ENCODE measurements around the gene MAPK8IP2.

MAPK8IP2 gene

GRCh38 chr22:50600538-50600937 is at the start of gene MAPK8IP2:
Gene MAPK8IP2, plus strand, starts transcription at chr22:50600793. Its CDS starts 26 bp downstream, at chr22:50600819.
- Mint-ChIP-seq H3K27ac (no peak within 1 kb of the TSS), H3K36me3 (peaks cover 1% of the 10 kb centered on the region), H3K4me3 (peak within 1 kb of the TSS; percentile 58), H3K4me1 (peaks cover 9% of the 10 kb centered on the region), H3K27me3 (peaks cover 91% of the 10 kb centered on the region), H3K9me3 (no peaks in the 10 kb centered on the region)
- peak; percentile 39 for DNase-seq
- CTCF ChIA-PET = no interaction called here

GRCh38 chr22:50551160-50551752 is 49.3 kb upstream of the MAPK8IP2 start:
- H3K27me3 Mint-ChIP-seq = peaks cover 11% of the 10 kb centered on the region
- CTCF ChIA-PET = interaction anchor here (1.1 kb wide), 1 partner anchor 12 kb away, joined by 3 read pairs; the partner anchor contains the start of gene SYCE3
- H3K36me3 Mint-ChIP-seq = peaks cover 1% of the 10 kb centered on the region
- peaks cover 24% of the 10 kb centered on the region for H3K4me1 Mint-ChIP-seq
- peak overlapping the region; percentile 7 for H3K4me3 Mint-ChIP-seq
- H3K9me3 Mint-ChIP-seq = no peaks in the 10 kb centered on the region
- H3K27ac Mint-ChIP-seq = no peak overlapping the region
- no peak for DNase-seq

- Mint-ChIP-seq H3K36me3 (peaks cover 1% of the 10 kb centered on the region), H3K4me1 (peaks cover 18% of the 10 kb centered on the region), H3K4me3 (no peak overlapping the region), H3K27me3 (peaks cover 20% of the 10 kb centered on the region), H3K9me3 (no peaks in the 10 kb centered on the region), H3K27ac (no peak overlapping the region)
- DNase-seq = no peak
- CTCF ChIA-PET = interaction anchor here (1.4 kb wide), 1 partner anchor 68 kb away, joined by 5 read pairs; no protein-coding TSS in a partner anchor
Measured at GRCh38 chr22:50553310-50553709, 47.3 kb upstream of the MAPK8IP2 start.

- peaks cover 8% of the 10 kb centered on the region for H3K4me1 Mint-ChIP-seq
- peaks cover 48% of the 10 kb centered on the region for H3K27me3 Mint-ChIP-seq
- no peak for DNase-seq
- no peak overlapping the region for H3K27ac Mint-ChIP-seq
- no peak overlapping the region for H3K4me3 Mint-ChIP-seq
- H3K9me3 Mint-ChIP-seq = no peaks in the 10 kb centered on the region
- no peaks in the 10 kb centered on the region for H3K36me3 Mint-ChIP-seq
- CTCF ChIA-PET = no interaction called here
Measured at GRCh38 chr22:50556703-50557102, 43.9 kb upstream of the MAPK8IP2 start.

- Mint-ChIP-seq H3K9me3 (no peaks in the 10 kb centered on the region), H3K27ac (no peak overlapping the region), H3K4me1 (peaks cover 22% of the 10 kb centered on the region), H3K27me3 (peaks cover 73% of the 10 kb centered on the region), H3K4me3 (no peak overlapping the region), H3K36me3 (no peaks in the 10 kb centered on the region)
- DNase-seq = no peak
- CTCF ChIA-PET = interaction anchor here (0.6 to 1.8 kb wide), 2 partner anchors 12 to 144 kb away, joined by 3 to 6 read pairs; no protein-coding TSS in a partner anchor
Measured at GRCh38 chr22:50560034-50560433, 40.6 kb upstream of the MAPK8IP2 start.

- Mint-ChIP-seq H3K27me3 (peaks cover 68% of the 10 kb centered on the region), H3K27ac (peak overlapping the region; percentile 83), H3K9me3 (no peaks in the 10 kb centered on the region), H3K4me1 (peaks cover 22% of the 10 kb centered on the region), H3K36me3 (no peaks in the 10 kb centered on the region), H3K4me3 (peak overlapping the region; percentile 51)
- CTCF ChIA-PET = no interaction called here
- no peak for DNase-seq
Measured at GRCh38 chr22:50561401-50562358, 38.9 kb upstream of the MAPK8IP2 start.

GRCh38 chr22:50562523-50563412 is 37.8 kb upstream of the MAPK8IP2 start, which contains the start of gene SYCE3:
Gene SYCE3, minus strand, starts transcription at chr22:50562919. Its CDS starts 6,514 bp downstream, at chr22:50556405.
- CTCF ChIA-PET = interaction anchor here (0.7 to 4.3 kb wide), 13 partner anchors 10 to 55 kb away, joined by 3 to 28 read pairs (median 3); partner anchors contain the start of genes CPT1B, KLHDC7B, LMF2 and NCAPH2
- Mint-ChIP-seq H3K27me3 (peaks cover 66% of the 10 kb centered on the region), H3K4me3 (peak within 1 kb of the TSS; percentile 83), H3K27ac (peak within 1 kb of the TSS; percentile 83), H3K4me1 (peaks cover 22% of the 10 kb centered on the region), H3K36me3 (peaks cover 1% of the 10 kb centered on the region), H3K9me3 (no peaks in the 10 kb centered on the region)
- peak; percentile 98 for DNase-seq

GRCh38 chr22:50563413-50564160 is 37.0 kb upstream of the MAPK8IP2 start:
- Mint-ChIP-seq H3K9me3 (no peaks in the 10 kb centered on the region), H3K4me3 (peak overlapping the region; percentile 83), H3K36me3 (peaks cover 5% of the 10 kb centered on the region), H3K4me1 (peaks cover 22% of the 10 kb centered on the region), H3K27ac (peak overlapping the region; percentile 79), H3K27me3 (peaks cover 57% of the 10 kb centered on the region)
- peak; percentile 23 for DNase-seq
- CTCF ChIA-PET = interaction anchor here (0.7 to 4.3 kb wide), 12 partner anchors 9 to 56 kb away, joined by 3 to 28 read pairs (median 4); partner anchors contain the start of genes CPT1B, KLHDC7B, LMF2 and NCAPH2

- no peaks in the 10 kb centered on the region for H3K9me3 Mint-ChIP-seq
- H3K4me3 Mint-ChIP-seq = no peak overlapping the region
- DNase-seq = no peak
- H3K27me3 Mint-ChIP-seq = peaks cover 50% of the 10 kb centered on the region
- CTCF ChIA-PET = interaction anchor here (0.8 to 4.3 kb wide), 4 partner anchors 17 to 56 kb away, joined by 3 to 28 read pairs (median 4); partner anchors contain the start of genes KLHDC7B and SCO2
- peaks cover 22% of the 10 kb centered on the region for H3K4me1 Mint-ChIP-seq
- H3K36me3 Mint-ChIP-seq = peaks cover 7% of the 10 kb centered on the region
- H3K27ac Mint-ChIP-seq = no peak overlapping the region
Measured at GRCh38 chr22:50564289-50564688, 36.3 kb upstream of the MAPK8IP2 start.

- H3K4me1 Mint-ChIP-seq = peaks cover 11% of the 10 kb centered on the region
- H3K4me3 Mint-ChIP-seq = no peak overlapping the region
- no peak for DNase-seq
- H3K9me3 Mint-ChIP-seq = no peaks in the 10 kb centered on the region
- H3K27ac Mint-ChIP-seq = no peak overlapping the region
- CTCF ChIA-PET = no interaction called here
- peaks cover 28% of the 10 kb centered on the region for H3K27me3 Mint-ChIP-seq
- peaks cover 22% of the 10 kb centered on the region for H3K36me3 Mint-ChIP-seq
Measured at GRCh38 chr22:50567721-50568252, 32.8 kb upstream of the MAPK8IP2 start.

GRCh38 chr22:50568626-50569025 is 32.0 kb upstream of the MAPK8IP2 start:
- H3K4me3 Mint-ChIP-seq = no peak overlapping the region
- H3K9me3 Mint-ChIP-seq = no peaks in the 10 kb centered on the region
- no peak overlapping the region for H3K27ac Mint-ChIP-seq
- CTCF ChIA-PET = no interaction called here
- H3K27me3 Mint-ChIP-seq = peaks cover 20% of the 10 kb centered on the region
- H3K36me3 Mint-ChIP-seq = peaks cover 22% of the 10 kb centered on the region
- no peak for DNase-seq
- H3K4me1 Mint-ChIP-seq = peaks cover 3% of the 10 kb centered on the region

GRCh38 chr22:50569041-50569459 is 31.5 kb upstream of the MAPK8IP2 start:
- H3K36me3 Mint-ChIP-seq = peaks cover 22% of the 10 kb centered on the region
- no peak for DNase-seq
- CTCF ChIA-PET = interaction anchor here (0.6 kb wide), 1 partner anchor 125 kb away, joined by 4 read pairs; no protein-coding TSS in a partner anchor
- H3K9me3 Mint-ChIP-seq = no peaks in the 10 kb centered on the region
- H3K4me3 Mint-ChIP-seq = no peak overlapping the region
- H3K4me1 Mint-ChIP-seq = no peaks in the 10 kb centered on the region
- H3K27me3 Mint-ChIP-seq = peaks cover 16% of the 10 kb centered on the region
- H3K27ac Mint-ChIP-seq = no peak overlapping the region

Data from activated naive CD4-positive, alpha-beta T cell treated with anti-CD3 and anti-CD28 coated beads, Interleukin-2, amount 10 ng/mL, durations not matched to agents 7 days and 5 days (primary cell).